Hematopoietic multipotent progenitor cell treated with erythropoietin and hydrocortisone succinate and interleukin-3 and kit ligand, for 4 days (in vitro differentiated cells): Measurements from ENCODE around the gene PLEKHM3.

Experiments used
- DNase-seq: peaks from one replicate; pipeline ENCODE4 v3.0.0-alpha.2; 2015

PLEKHM3 gene

DNA sequence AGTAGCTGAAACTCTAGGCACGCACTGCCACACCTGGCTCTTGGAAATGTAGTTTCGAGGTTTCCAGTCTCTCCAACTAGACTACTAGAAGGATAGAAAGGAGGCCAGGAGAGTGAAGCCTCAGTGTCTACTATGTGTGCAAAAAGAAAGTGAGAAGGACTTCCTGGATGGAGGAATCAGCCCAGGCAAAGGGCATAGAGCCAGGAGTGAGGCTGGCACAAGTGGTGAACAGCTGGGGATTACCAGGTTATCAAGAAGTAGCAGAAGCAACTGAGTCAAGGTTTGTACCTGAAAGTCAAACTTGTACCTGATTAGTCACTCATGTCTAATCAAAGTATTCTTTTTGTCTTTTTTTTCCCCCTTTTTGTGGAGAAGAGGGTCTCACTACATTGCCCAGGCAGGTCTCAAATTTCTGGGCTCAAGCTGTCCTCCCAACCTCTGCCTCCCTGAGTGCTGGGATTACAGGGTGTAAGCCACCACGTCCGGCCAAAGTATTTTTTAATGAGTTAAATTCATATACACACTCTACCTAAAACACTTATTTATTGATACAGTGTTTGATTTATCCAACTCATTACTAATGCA, 246.9 kb downstream of the PLEKHM3 start:
- DNase-seq, result no peak

DNA sequence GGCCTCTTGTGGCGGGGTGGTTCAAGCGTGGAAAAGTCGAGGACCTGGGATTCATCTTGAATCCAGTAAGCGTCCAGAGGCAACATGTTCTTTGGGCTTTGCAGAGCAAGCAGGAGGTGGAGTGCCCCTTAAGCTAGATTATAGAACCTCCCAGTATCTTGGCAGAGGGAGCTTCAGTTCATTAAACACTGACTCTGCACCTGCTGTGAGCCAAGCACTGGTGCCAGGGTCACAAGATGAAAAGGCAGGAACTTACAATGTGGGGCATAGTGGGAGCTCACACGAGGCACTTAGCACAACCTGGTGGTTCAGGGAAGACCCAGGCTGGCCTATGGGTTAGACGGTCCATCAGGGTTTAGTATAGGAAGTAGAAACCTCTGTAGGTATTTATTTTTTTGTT, 248.2 kb downstream of the PLEKHM3 start:
- no peak for DNase-seq

DNA sequence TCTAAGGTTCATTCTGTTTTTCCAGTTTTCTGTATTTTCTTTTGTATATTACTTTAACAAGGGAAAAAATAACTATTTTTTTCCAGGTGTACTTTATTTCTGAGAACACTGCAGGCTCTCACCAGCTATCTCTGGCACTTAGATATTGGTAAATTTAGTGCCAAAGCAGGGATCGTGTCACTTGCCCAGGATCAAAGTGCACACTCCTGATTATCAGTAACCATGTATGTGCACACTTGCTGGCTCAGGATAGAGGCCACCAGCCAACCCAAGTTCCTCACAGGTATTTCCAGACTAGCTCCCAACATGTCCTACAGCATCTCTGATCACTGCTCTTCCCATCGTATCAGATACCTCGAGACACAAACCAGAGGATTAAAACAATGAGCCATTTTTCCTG, 249.9 kb downstream of the PLEKHM3 start:
- no peak for DNase-seq

DNA sequence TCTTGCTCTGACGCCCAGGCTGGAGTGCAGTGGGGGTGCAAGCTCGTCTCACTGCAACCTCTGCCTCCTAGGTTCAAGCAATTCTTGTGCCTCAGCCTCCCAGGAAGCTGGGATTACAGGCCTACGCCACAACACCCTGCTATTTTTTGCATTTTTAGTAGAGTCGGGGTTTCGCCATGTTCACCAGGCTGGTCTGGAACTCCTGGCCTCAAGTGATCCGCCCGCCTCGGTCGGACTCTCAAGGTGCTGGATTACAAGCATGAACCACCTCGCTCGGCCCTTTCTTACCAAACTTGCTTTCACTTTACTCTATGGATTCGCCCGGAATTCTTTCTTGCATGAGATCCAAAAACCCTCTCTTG, 252.5 kb downstream of the PLEKHM3 start:
- DNase-seq, result no peak

DNA sequence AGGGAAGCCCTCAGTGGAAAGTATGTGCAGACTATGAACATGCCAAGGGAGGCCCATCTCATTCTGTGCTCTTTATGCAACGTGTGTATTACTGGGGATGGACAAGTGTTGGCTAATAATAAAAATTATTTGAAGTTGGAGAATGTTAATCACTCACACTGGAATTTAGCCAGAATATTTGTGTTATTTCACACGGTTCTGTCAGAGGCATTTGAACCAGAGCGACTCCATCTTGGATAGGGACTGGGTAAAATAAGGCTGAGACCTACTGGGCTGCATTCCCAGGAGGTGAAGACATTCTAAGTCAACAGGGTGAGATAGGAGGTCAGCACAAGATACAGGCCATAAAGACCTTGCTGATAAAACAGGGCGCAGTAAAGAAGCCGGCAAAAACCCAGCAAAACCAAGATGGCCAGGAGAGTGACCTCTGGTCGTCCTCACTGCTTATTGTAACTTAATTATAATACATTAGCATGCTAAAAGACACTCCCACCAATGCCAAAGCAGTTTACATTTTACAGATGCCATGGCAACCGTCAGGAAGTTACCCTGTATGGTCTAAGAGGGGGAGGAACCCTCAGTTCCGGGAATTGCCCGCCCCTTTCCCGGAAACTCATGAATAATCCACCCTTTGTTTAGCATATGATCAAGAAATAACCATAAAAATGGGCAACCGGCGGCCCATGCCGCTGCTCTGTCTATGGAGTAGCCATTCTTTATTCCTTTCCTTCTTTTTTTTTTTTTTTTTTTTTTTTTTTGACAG, 253.1 kb downstream of the PLEKHM3 start:
- peak; percentile 62 for DNase-seq

DNA sequence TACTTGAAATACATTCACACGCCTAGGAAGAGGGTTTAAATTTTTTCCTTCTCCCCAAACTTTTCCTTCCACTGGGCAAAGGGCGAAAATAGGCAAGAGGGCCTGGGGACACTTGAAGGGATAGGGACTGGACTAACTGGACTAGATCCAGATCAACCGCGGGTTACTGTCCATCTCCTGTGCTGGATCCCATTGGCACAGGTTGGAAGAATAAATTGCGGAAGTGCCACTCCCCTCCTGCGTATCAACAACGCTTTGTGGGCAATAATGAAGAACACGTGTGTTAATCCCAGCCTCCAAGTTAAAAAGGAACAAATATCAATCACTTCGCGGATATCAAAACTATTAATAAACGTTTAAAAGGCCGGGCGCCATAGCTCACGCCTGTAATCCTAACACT, 253.9 kb downstream of the PLEKHM3 start:
- DNase-seq, result no peak
